Aorta (tissue), 5 donors: Measurements from ENCODE around the gene HLA-DRB1. TPM values are rescaled to one million over a fixed set of nuclear protein-coding genes. Genes with fewer than 3 reads are reported as not detected.
"Not testable (repeated sequence)": the region's sequence is repeated elsewhere in the genome, so short reads cannot be mapped to it uniquely, and the experiment has no call there.

Experiments used
- ATAC-seq: fragments of 200-7000 bp; cut with Tn5 transposase; one replicate; pipeline ENCODE4 v1.9.1; 2022; ENCODE audit warnings: moderate library complexity; ENCODE audit not compliant: low FRiP score
- DNase-seq, 2 donors: peaks; one replicate each; pipeline ENCODE4 v3.0.0-alpha.2; 2020
- H3K27ac ChIP-seq, 2 donors: one replicate each; pipeline ENCODE4 v1.5.1; 2013; ENCODE audit warnings: low read length in 2 of 2, mild to moderate bottlenecking in 2 of 2, moderate library complexity in 2 of 2, control low read depth in 1 of 2, inconsistent platforms in 1 of 2, low read depth in 1 of 2
- H3K27me3 ChIP-seq, 2 donors: one replicate each; pipeline ENCODE4 v1.6.1; 2013; ENCODE audit warnings: control low read depth in 1 of 2, low read length in 1 of 2, mild to moderate bottlenecking in 1 of 2, moderate library complexity in 1 of 2; ENCODE audit not compliant: insufficient read depth in 2 of 2, control insufficient read depth in 1 of 2
- H3K36me3 ChIP-seq, 2 donors: one replicate each; pipeline ENCODE4 v1.6.1; 2013; ENCODE audit warnings: control low read depth in 1 of 2, low read length in 1 of 2, mild to moderate bottlenecking in 1 of 2; ENCODE audit not compliant: insufficient read depth in 2 of 2, control insufficient read depth in 1 of 2
- H3K4me1 ChIP-seq, 2 donors: one replicate each; pipeline ENCODE4 v1.6.1; 2013; ENCODE audit warnings: low read length in 2 of 2, control low read depth in 1 of 2, mild to moderate bottlenecking in 1 of 2, moderate library complexity in 1 of 2; ENCODE audit not compliant: insufficient read depth in 2 of 2, control insufficient read depth in 1 of 2
- H3K4me3 ChIP-seq, 2 donors: one replicate each; pipeline ENCODE4 v1.5.1; 2013; ENCODE audit warnings: low read length in 2 of 2, control low read depth in 1 of 2, mild to moderate bottlenecking in 1 of 2
- H3K9me3 ChIP-seq: one replicate; pipeline ENCODE4 v1.6.1; 2013; ENCODE audit warnings: mild to moderate bottlenecking, low read length; ENCODE audit not compliant: control insufficient read depth
- WGBS, 2 donors: extraction: QIAGEN DNeasy Blood & Tissue Kit; methylation state at CpG; one replicate each; pipeline ENCODE4 v1.1.7; 2013; 5-methylcytosine and 5-hydroxymethylcytosine counted together
- intact Hi-C, 2 donors: fragments of 100-400 bp; cut with DNase I; formaldehyde crosslinking; loops; one replicate each; pipeline versions ENCODE4 v1.14.2 to v1.15.0; 2022
- polyA plus RNA-seq, 2 donors: library from polyadenylated mRNA; stranded (reverse); fragments of 200-250 nt; gene quantifications; one replicate each; pipeline ENCODE4 v1.2.3, GENCODE V29; 2013
- total RNA-seq, 2 donors: library from RNA; stranded (reverse); fragmentation: NEBNext Ultra II Directional; extraction: Animal tissue kit (Norgen Biotek cat#: 25700); gene quantifications; one replicate each; pipeline ENCODE4 v1.2.1, GENCODE V29; 2021
- donor health status: healthy with polysubstance abuse.
- donor health status: Bipolar disorder and iron deficiency.
- donor health status: DM: no; HTN: no; CAD: no.
- donor health status: DM: no; HTN: no; CAD: no.
- donor health status: DM: yes; HTN: yes; CAD: no.

HLA-DRB1 gene
- total and polyA plus RNA-seq, 4 donors = 18.5 to 157 (median 114) TPM

DNA sequence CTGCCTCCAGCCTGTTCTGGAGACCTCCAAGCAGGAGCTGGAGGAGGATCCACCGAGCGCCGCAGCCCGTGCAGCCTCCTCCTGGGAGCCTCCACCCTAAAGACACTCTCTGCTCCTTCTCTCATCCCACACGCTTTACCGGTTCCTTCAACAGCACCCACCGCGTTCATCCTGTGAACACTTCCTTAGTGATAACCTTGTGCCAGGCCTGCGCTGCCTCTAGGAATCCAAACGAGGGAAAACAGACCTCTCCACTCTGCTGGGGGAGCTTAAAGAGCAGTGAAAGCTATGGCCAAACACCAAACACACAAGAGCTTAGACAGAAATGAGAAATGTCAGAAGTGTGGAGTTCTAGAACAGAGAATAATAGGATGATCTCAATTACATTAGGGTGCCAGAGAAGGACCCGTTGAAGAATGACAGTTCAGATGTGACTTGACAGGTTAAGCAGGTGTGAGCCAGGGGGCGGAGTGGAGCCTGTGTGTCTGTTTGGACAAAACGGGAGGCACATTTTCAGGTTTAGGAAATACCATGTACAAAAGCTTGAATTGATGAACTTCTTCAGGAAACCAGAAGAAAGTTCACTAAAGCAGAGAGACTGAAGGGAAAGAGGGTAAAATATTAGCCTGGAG, 31.1 kb downstream of the HLA-DRB1 start:
- intact Hi-C loops = no loop called here
- H3K27ac ChIP-seq = no peak overlapping the region
- no peaks in the 10 kb centered on the region for H3K4me1 ChIP-seq
- no peaks in the 10 kb centered on the region for H3K36me3 ChIP-seq
- H3K9me3 ChIP-seq = no peaks in the 10 kb centered on the region
- DNase-seq (no peak), ATAC-seq (no peak)
- WGBS, 2 donors = 2 to 4% methylated on average over 9 to 11 of the region's 13 CpGs
- no peaks in the 10 kb centered on the region for H3K27me3 ChIP-seq
- H3K4me3 ChIP-seq = no peak overlapping the region

DNA sequence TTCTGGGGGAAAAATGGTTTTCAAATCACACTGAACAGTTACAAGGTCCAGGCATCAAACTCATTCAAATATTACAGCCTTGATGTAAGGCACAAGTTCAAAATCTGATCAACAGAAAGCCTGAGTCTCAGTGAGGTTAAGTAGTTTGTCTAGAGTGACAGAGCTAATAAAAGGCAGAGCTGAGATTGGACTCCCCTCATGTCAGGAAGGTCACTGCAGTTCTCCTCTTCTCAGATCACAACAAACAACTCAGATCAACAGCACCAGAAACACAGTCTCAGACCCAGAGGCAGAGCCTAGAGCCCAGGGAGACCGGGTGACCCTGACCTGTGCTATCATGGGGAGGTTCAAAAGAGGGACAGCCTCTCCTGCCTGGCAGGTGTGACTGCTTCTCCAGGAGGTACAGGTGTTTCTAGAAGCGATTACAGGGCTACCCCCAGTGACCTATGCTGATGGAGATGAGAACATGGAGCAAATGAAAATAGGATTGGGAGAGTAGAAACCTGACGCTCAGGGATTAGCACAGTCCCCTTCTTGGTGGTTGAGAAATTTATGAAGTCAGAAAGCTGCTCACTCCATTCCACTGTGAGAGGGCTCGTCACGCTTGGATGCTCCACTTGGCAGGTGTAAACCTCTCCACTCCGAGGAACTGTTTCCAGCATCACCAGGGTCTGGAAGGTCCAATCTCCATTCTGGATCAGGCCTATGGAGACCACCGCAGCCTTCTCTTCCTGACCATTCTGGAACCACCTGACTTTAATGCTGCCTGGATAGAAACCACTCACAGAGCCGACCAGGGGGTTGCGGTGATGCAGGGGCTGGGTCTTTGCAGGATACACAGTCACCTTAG, 35.3 kb downstream of the HLA-DRB1 start:
- no peaks in the 10 kb centered on the region for H3K9me3 ChIP-seq
- no peaks in the 10 kb centered on the region for H3K4me1 ChIP-seq
- DNase-seq (no peak), ATAC-seq (no peak)
- H3K4me3 ChIP-seq = no peak overlapping the region
- no peak overlapping the region for H3K27ac ChIP-seq
- WGBS, 2 donors = 47 to 52% methylated on average over 8 to 9 of the region's 9 CpGs
- H3K36me3 ChIP-seq = no peaks in the 10 kb centered on the region
- intact Hi-C loops = no loop called here
- H3K27me3 ChIP-seq = no peaks in the 10 kb centered on the region

DNA sequence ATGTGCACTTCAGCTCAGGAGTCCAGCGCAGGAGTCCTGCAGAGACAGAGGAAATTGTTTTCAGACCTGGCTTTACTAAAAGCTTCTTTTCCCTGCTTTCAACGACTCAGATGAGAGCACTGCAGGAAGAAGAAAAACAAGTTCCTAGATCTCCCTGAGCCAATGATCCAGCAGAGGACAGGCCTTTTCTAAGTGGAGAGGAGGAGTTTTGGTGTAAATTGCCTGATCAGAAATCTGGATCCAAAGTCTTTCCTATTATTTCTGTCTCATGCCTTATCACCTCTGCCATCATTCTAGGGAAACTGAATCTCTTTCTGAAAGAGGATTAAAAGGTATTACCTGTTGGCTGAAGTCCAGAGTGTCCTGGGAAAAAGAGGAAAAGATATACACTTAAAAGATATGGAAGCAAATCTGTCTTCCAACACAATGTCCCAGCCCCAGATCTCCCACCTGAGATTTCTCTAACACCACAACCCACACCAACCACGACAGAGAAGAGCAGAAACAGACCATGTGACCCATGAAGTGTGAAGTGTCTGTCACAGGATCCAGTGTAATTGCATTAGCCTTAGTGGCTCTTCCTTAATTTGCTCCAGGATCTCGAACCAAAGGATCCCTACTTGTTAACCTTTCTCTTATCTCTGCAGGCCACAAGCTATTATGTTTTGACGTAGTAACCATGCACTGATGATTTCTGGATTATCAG, 36.5 kb downstream of the HLA-DRB1 start:
- 29 to 47% methylated on average over 4 of the region's 5 CpGs for WGBS, 2 donors
- no peak overlapping the region for H3K27ac ChIP-seq
- no peaks in the 10 kb centered on the region for H3K36me3 ChIP-seq
- H3K4me3 ChIP-seq = no peak overlapping the region
- intact Hi-C loops = no loop called here
- DNase-seq (no peak), ATAC-seq (no peak)
- no peaks in the 10 kb centered on the region for H3K9me3 ChIP-seq
- H3K27me3 ChIP-seq = no peaks in the 10 kb centered on the region
- no peaks in the 10 kb centered on the region for H3K4me1 ChIP-seq

DNA sequence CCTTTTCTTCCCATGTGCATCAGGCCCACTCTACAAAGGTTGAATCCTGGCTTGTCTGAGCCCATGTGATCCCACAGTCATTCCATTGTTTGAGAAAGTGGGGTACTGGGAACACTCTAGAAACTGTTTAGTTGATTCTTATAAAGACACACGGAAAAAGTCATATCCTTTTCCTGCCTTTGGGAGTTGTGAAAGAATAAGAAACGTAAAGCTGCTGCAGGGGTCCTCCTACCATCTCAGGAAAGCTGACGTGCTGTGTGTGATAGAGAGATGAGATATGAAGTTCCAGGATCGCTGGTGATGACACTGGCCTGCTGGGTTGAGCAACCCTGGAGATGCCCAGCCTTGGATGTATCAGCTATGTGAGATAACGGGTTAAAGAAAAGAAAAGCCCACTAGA, 38.2 kb downstream of the HLA-DRB1 start:
- DNase-seq (peak in 1 of 2 donors; percentile 18), ATAC-seq (no peak)
- Histone ChIP-seq H3K27me3 (no peaks in the 10 kb centered on the region), H3K27ac (no peak overlapping the region), H3K9me3 (no peaks in the 10 kb centered on the region), H3K36me3 (no peaks in the 10 kb centered on the region), H3K4me1 (no peaks in the 10 kb centered on the region), H3K4me3 (no peak overlapping the region)
- intact Hi-C loops = no loop called here
- WGBS, 2 donors = 26 to 33% methylated on average over 4 to 5 of the region's 5 CpGs

DNA sequence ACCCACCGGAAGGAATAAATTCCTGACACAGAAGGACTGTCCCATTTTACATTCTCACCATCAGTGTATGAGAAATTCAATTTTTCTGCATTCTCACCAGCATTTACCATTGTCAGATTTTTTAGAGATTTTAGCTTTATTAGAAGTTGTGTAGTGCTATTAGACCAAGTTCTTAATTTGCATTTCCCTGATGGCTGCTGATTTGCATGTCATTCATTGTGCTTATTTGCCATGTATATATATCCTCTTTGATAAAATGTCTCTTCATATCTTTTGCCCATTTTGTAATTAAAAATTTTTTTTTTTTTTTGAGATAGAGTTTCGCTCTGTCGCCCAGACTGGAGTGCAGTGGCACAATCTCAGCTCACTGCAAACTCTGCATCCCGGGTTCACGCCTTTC, 49.8 kb downstream of the HLA-DRB1 start:
- Histone ChIP-seq H3K27me3 (no peaks in the 10 kb centered on the region), H3K36me3 (no peaks in the 10 kb centered on the region), H3K9me3 (no peaks in the 10 kb centered on the region), H3K4me3 (no peak overlapping the region), H3K4me1 (no peaks in the 10 kb centered on the region), H3K27ac (no peak overlapping the region)
- 32% methylated on average over 3 of the region's 5 CpGs; no CpG with 5 or more reads in 1 of the 2 donors for WGBS, 2 donors
- no peak for ATAC-seq
- DNase-seq = no peak
- intact Hi-C loops = no loop called here

DNA sequence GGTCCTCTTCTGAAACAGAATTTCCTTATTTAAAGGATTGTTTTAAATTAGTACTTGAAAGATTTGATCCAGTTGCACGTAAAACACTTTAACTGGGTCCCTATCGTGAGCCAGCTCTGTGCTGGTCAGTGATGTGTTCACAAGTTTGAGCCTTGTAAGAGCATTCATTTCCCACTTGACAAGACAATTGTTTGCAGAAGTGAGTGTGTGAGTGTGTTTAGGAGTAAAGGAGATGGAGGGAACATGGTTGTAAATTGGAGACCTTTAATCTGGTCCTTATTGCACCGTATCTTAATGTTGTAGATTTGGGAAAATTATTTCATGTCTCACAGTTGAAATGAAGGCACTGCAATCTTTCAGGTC, 59.2 kb downstream of the HLA-DRB1 start:
- WGBS, 2 donors = 0% methylated on average over 2 of the region's 3 CpGs
- H3K27ac ChIP-seq, DNase-seq, H3K27me3 ChIP-seq, H3K4me1 ChIP-seq, H3K9me3 ChIP-seq, H3K4me3 ChIP-seq, intact Hi-C loops, H3K36me3 ChIP-seq: not testable (repeated sequence)
- peak; percentile 57 for ATAC-seq

DNA sequence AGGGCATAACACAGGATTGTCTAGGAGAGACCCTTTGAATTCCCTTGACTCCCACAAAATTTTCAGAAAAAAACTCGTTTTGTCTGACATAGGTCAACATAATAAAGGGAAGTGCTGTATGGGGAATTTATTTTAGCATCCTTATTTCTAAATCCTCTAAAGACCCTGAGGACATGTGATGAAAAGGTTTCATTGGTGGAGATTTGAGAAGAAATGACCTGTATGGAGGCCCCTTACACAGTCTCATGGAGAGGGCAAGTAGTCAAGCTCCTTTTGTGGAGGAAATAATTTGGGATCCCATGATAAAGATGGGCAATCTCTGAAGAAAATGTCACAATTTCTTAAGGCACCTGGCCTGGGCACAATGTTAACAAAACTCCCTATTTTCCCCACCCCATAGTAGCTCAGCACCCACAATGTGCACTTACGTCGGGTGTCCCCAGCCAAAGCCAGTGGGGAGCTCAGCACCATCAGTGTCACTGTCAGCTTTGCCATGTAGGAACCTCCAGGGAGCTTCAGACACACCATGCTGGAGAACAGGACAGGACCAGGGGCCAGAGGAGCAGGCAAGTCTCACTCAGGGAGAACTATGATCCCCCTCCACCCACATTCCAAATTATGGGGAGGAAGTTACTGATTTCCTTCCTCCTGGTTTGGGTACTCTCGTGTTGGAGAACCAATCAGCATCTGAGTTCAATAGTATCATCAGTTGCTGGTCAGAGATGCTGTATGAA, 59.8 kb downstream of the HLA-DRB1 start, which contains the start of gene HLA-DRB5:
Gene HLA-DRB5 (minus strand): TSS at position 591 of the 734 bp plus-strand sequence. CDS start 63 bp downstream, at position 528.
- ATAC-seq = peak; percentile 74
- Histone ChIP-seq H3K4me1 (no peaks in the 10 kb centered on the region), H3K36me3 (no peaks in the 10 kb centered on the region), H3K27me3 (no peaks in the 10 kb centered on the region), H3K4me3 (no peak within 1 kb of the TSS), H3K27ac (no peak within 1 kb of the TSS), H3K9me3 (no peaks in the 10 kb centered on the region)
- intact Hi-C loops = loop anchor here in 1 of 2 donors (10.0 kb wide), 1 partner anchor 55 kb away; the partner anchor contains the start of gene HLA-DRB1
- 26 to 32% methylated on average over 3 of the region's 4 CpGs for WGBS, 2 donors
- peak in 1 of 2 donors; percentile 65 for DNase-seq
